HG03097 (cell line): Measurements from ENCODE around the gene SLC2A8.

Source experiments
- ATAC-seq: cut with Tn5 transposase; IDR thresholded peaks from one replicate; pipeline ENCODE4 v1.9.1; 2021; ENCODE audit not compliant: unreplicated experiment, low FRiP score

SLC2A8 gene

GRCh38 chr9:127451608-127451857 is 54.6 kb downstream of the SLC2A8 start:
- peak; percentile 14 for ATAC-seq

GRCh38 chr9:127451858-127452656 is 55.1 kb downstream of the SLC2A8 start:
- peak; percentile 12 for ATAC-seq

DNA sequence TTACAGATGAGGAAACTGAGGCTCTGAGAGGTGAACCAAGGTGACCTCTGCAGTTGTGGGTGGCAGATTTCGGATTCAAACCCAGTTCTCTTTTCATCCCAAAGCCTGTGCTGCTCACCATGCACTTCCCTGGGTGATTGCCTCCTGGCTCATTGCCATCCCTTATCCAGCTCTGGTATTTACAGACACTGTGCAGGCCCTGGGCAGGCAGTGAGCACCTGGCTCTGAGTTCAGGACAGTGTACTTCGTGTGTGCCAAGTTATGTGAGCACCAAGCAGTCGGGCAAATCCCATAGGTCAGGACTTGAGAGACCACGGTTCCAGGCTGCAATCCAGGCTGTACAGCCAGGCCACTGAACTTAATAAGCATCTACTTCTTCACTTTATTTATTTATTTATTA is 55.7 kb downstream of the SLC2A8 start:
- ATAC-seq = no peak

- ATAC-seq = no peak
Observed at GRCh38 chr9:127455324-127455992, 58.5 kb downstream of the SLC2A8 start.

GRCh38 chr9:127457191-127457878 is 60.4 kb downstream of the SLC2A8 start:
- ATAC-seq = no peak
